OCI-LY7 (cell line): Measurements from ENCODE around the gene DCP2.

Experiments
- EZH2phosphoT487 ChIP-seq: fragments of 200-600 bp; sonication (generic); IDR thresholded peaks from 2 replicates; pipeline ENCODE4 v1.6.1; 2018; ENCODE audit warnings: low read depth, borderline replicate concordance, mild to moderate bottlenecking, mixed run types, antibody characterized with exemption, low read length, moderate library complexity, mixed read lengths
- TF ChIP-seq, protein P1 (sequence below): fragments of 200-600 bp; sonication (generic); conservative IDR thresholded peaks from 2 replicates; pipeline ENCODE4 v1.5.1; 2014; ENCODE audit warnings: mild to moderate bottlenecking, antibody characterized with exemption, low read length, moderate library complexity, mixed read lengths

DNA sequence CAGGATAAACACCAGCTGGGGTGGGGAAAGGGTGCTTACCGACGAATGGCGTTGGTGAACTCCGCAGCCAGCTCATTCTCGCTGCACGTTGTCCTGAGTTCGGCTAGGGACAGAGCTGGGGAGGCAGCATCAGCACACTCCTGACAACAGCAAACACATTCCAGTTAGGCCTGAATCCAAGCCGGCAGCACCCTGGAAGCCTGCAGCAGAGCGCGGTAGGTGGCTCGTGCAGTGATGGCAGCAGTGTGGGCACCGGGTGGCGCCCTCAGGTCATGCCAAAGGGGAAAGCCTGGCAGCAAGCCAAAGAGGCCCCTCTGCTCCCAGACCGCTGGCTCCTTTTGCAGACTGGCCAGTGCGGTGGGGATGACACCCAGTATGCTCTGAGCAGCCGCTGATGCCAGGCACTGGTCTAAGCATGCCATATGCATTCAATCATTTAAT, 66.9 kb downstream of the DCP2 start:
- TF ChIP-seq, protein P1, sequence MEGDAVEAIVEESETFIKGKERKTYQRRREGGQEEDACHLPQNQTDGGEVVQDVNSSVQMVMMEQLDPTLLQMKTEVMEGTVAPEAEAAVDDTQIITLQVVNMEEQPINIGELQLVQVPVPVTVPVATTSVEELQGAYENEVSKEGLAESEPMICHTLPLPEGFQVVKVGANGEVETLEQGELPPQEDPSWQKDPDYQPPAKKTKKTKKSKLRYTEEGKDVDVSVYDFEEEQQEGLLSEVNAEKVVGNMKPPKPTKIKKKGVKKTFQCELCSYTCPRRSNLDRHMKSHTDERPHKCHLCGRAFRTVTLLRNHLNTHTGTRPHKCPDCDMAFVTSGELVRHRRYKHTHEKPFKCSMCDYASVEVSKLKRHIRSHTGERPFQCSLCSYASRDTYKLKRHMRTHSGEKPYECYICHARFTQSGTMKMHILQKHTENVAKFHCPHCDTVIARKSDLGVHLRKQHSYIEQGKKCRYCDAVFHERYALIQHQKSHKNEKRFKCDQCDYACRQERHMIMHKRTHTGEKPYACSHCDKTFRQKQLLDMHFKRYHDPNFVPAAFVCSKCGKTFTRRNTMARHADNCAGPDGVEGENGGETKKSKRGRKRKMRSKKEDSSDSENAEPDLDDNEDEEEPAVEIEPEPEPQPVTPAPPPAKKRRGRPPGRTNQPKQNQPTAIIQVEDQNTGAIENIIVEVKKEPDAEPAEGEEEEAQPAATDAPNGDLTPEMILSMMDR = peak; percentile 67
- no peak for TF ChIP-seq EZH2phosphoT487
